H9 (cell line): ENCODE results near the gene CASP8. TPM values are rescaled to one million over a fixed set of nuclear protein-coding genes. Genes with fewer than 3 reads are reported as not detected.
"Not testable (repeated sequence)": the region's sequence is repeated elsewhere in the genome, so short reads cannot be mapped to it uniquely, and the experiment has no call there.

Experiments
- DNase-seq: peaks from one replicate; pipeline ENCODE4 v3.0.0-alpha.2; 2017
- H2AFZ ChIP-seq: one replicate; pipeline ENCODE4 v1.6.1; 2013; ENCODE audit warnings: mild to moderate bottlenecking, low read length, control low read depth, moderate library complexity
- H2AK5ac ChIP-seq: 2 replicates; pipeline ENCODE4 v1.6.1; 2013; ENCODE audit warnings: low read length, control low read depth, mixed read lengths; ENCODE audit not compliant: insufficient read length
- H2BK120ac ChIP-seq: one replicate; pipeline ENCODE4 v1.6.1; 2013; ENCODE audit warnings: low read depth, mild to moderate bottlenecking, low read length, control low read depth, inconsistent platforms; ENCODE audit not compliant: poor library complexity, severe bottlenecking
- H2BK12ac ChIP-seq: 2 replicates; pipeline ENCODE4 v1.6.1; 2013; ENCODE audit warnings: low read length, control low read depth, mixed read lengths, low read depth; ENCODE audit not compliant: insufficient read length
- H2BK15ac ChIP-seq: 2 replicates; pipeline ENCODE4 v1.6.1; 2013; ENCODE audit warnings: low read depth, low read length, control low read depth
- H2BK20ac ChIP-seq: one replicate; pipeline ENCODE4 v1.6.1; 2013; ENCODE audit warnings: low read depth, mild to moderate bottlenecking, low read length, control low read depth, inconsistent platforms; ENCODE audit not compliant: poor library complexity, severe bottlenecking
- H2BK5ac ChIP-seq: 2 replicates; pipeline ENCODE4 v1.6.1; 2013; ENCODE audit warnings: low read length, control low read depth, mixed read lengths; ENCODE audit not compliant: insufficient read length
- H3K14ac ChIP-seq: 2 replicates; pipeline ENCODE4 v1.6.1; 2013; ENCODE audit warnings: low read length, control low read depth; ENCODE audit not compliant: insufficient read depth
- H3K18ac ChIP-seq: 2 replicates; pipeline ENCODE4 v1.6.1; 2013; ENCODE audit warnings: low read depth, mild to moderate bottlenecking, mixed read lengths, low read length, control low read depth; ENCODE audit not compliant: insufficient read length
- H3K23ac ChIP-seq: 2 replicates; pipeline ENCODE4 v1.6.1; 2013; ENCODE audit warnings: low read length, control low read depth, mixed read lengths, low read depth; ENCODE audit not compliant: insufficient read length
- H3K23me2 ChIP-seq: 2 replicates; pipeline ENCODE4 v1.6.1; 2013; ENCODE audit warnings: low read depth, mild to moderate bottlenecking, mixed read lengths, low read length, control low read depth; ENCODE audit not compliant: insufficient read length, poor library complexity, severe bottlenecking
- H3K27ac ChIP-seq: 2 replicates; pipeline ENCODE4 v1.5.1; 2013; ENCODE audit warnings: low read length, control low read depth, mixed read lengths, low read depth; ENCODE audit not compliant: insufficient read length
- H3K27me3 ChIP-seq: 2 replicates; pipeline ENCODE4 v1.6.1; 2013; ENCODE audit warnings: low read length, control low read depth, inconsistent platforms; ENCODE audit not compliant: insufficient read depth
- H3K4ac ChIP-seq: 2 replicates; pipeline ENCODE4 v1.6.1; 2013; ENCODE audit warnings: low read depth, mild to moderate bottlenecking, control low read depth, inconsistent platforms, low read length, moderate library complexity
- H3K4me1 ChIP-seq: 2 replicates; pipeline ENCODE4 v1.6.1; 2013; ENCODE audit warnings: low read length, control low read depth, inconsistent platforms; ENCODE audit not compliant: insufficient read depth
- H3K4me2 ChIP-seq: 2 replicates; pipeline ENCODE4 v1.6.1; 2013; ENCODE audit warnings: low read length, control low read depth, mixed read lengths; ENCODE audit not compliant: insufficient read length, insufficient read depth
- H3K56ac ChIP-seq: 2 replicates; pipeline ENCODE4 v1.6.1; 2013; ENCODE audit warnings: low read depth, mild to moderate bottlenecking, mixed read lengths, low read length, control low read depth; ENCODE audit not compliant: insufficient read length
- H3K79me1 ChIP-seq: 2 replicates; pipeline ENCODE4 v1.6.1; 2013; ENCODE audit warnings: low read depth, mild to moderate bottlenecking, moderate library complexity, low read length, control low read depth, inconsistent platforms; ENCODE audit not compliant: insufficient read depth, poor library complexity, severe bottlenecking
- H3K79me2 ChIP-seq: 2 replicates; pipeline ENCODE4 v1.6.1; 2013; ENCODE audit warnings: low read length, control low read depth, inconsistent platforms; ENCODE audit not compliant: insufficient read depth
- H3K9ac ChIP-seq: 2 replicates; pipeline ENCODE4 v1.6.1; 2013; ENCODE audit warnings: low read length, control low read depth, mixed read lengths; ENCODE audit not compliant: insufficient read length; ENCODE audit errors: extremely low read depth
- H3K9me3 ChIP-seq: one replicate; pipeline ENCODE4 v1.6.1; 2013; ENCODE audit warnings: low read depth, low read length, inconsistent platforms; ENCODE audit not compliant: control insufficient read depth
- H3T11ph ChIP-seq: one replicate; pipeline ENCODE4 v1.6.1; 2013; ENCODE audit warnings: mild to moderate bottlenecking, low read length, control low read depth, inconsistent platforms
- H4K20me1 ChIP-seq: one replicate; pipeline ENCODE4 v1.6.1; 2013; ENCODE audit not compliant: control insufficient read depth, insufficient read length, insufficient read depth
- H4K5ac ChIP-seq: 2 replicates; pipeline ENCODE4 v1.6.1; 2013; ENCODE audit warnings: low read depth, mild to moderate bottlenecking, mixed read lengths, low read length, control low read depth; ENCODE audit not compliant: insufficient read length
- H4K8ac ChIP-seq: replicated peaks from 2 replicates; pipeline ENCODE4 v1.6.1; 2013; ENCODE audit warnings: low read length, control low read depth, mixed read lengths, low read depth; ENCODE audit not compliant: insufficient read length
- H4K91ac ChIP-seq: 2 replicates; pipeline ENCODE4 v1.6.1; 2013; ENCODE audit warnings: low read depth, mild to moderate bottlenecking, moderate library complexity, mixed read lengths, low read length, control low read depth; ENCODE audit not compliant: insufficient read length
- H3K27ac Mint-ChIP-seq, 3 experiments: 2 replicates in 2 of 3; 3 replicates in 1 of 3; pipeline ENCODE4 v1.8.0; 2020 to 2021; ENCODE audit warnings: mixed read lengths in 3 of 3, mild to moderate bottlenecking in 1 of 3, moderate library complexity in 1 of 3
- H3K27me3 Mint-ChIP-seq: 2 replicates; pipeline ENCODE4 v1.8.0; 2021; ENCODE audit warnings: low read depth, mild to moderate bottlenecking, moderate library complexity, mixed read lengths
- H3K36me3 Mint-ChIP-seq, 3 experiments: 2 replicates in 2 of 3; 3 replicates in 1 of 3; pipeline ENCODE4 v1.8.0; 2020 to 2021; ENCODE audit warnings: low read depth in 3 of 3, mixed read lengths in 3 of 3; ENCODE audit not compliant: insufficient read depth in 1 of 3
- H3K4me1 Mint-ChIP-seq, 2 experiments: 2 replicates each; pipeline ENCODE4 v1.8.0; 2020; ENCODE audit warnings: mixed read lengths in 2 of 2
- H3K4me3 Mint-ChIP-seq, 2 experiments: 2 replicates in 1 of 2; 3 replicates in 1 of 2; pipeline ENCODE4 v1.8.0; 2020 to 2021; ENCODE audit warnings: mild to moderate bottlenecking in 2 of 2, mixed read lengths in 2 of 2, moderate library complexity in 1 of 2
- H3K9me3 Mint-ChIP-seq, 2 experiments: 2 replicates in 1 of 2; 3 replicates in 1 of 2; pipeline ENCODE4 v1.8.0; 2020; ENCODE audit warnings: mild to moderate bottlenecking in 2 of 2, mixed read lengths in 2 of 2, moderate library complexity in 1 of 2
- WGBS: extraction: QIAGEN DNeasy Blood & Tissue Kit; methylation state at CpG from one replicate; pipeline ENCODE4 v1.1.7; 2013; ENCODE audit warnings: missing lambda C conversion rate, low lambda C conversion rate, mixed read lengths; ENCODE audit not compliant: insufficient read length; ENCODE audit errors: extremely low coverage; 5-methylcytosine and 5-hydroxymethylcytosine counted together
- total RNA-seq: library from RNA; stranded (reverse); gene quantifications from 2 replicates; pipeline ENCODE4 v1.2.1, GENCODE V29; 2021
- TF ChIP-seq, protein P1 (sequence below): fragments of 200-600 bp; sonication (generic); conservative IDR thresholded peaks from 3 replicates; pipeline ENCODE4 v1.8.0; 2021; ENCODE audit warnings: antibody characterized with exemption, mild to moderate bottlenecking

CASP8 gene
- total RNA-seq, 1 experiment from 2014 or later = 10.0 TPM

DNA sequence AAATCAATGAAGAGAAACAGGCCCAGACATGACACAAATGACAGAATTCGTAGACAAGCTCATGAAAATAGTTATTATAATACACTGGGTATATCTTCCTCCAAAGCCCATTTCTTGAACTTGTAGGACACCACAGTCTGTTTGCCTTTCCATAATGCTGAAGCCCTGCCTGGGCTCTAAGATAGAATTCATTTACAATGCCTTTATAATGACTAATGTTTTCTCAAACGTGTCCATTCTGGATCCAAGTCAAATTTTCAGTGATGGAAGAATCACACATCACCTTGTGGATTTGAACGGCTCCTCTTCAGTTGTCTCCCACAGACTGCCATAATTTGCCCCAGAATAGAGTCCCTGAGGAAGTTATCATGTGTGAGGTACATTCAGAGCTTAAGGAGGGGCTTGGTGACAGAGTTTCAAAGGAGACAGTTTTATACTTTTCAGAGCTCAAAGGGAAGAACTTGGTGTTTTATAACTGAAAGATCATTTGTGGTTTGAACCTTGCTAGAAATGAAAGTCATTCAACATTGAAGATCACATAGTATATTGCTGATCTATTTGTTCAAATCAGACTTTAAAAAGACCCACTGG is 38.2 kb downstream of the CASP8 start:
- H3K18ac ChIP-seq = no peak overlapping the region
- H2BK5ac ChIP-seq = no peak overlapping the region
- H3K4me1 ChIP-seq = no peaks in the 10 kb centered on the region
- no peak overlapping the region for H4K8ac ChIP-seq
- H3K14ac ChIP-seq = no peak overlapping the region
- H3K27me3 Mint-ChIP-seq = no peaks in the 10 kb centered on the region; the same call in 1 of the 2 replicates
- no peak overlapping the region for H3K23ac ChIP-seq
- no peak for DNase-seq
- H3K9me3 Mint-ChIP-seq = peaks cover 16 to 21% of the 10 kb centered on the region in 2 experiments
- H3K79me2 ChIP-seq = no peaks in the 10 kb centered on the region
- no peak overlapping the region for H2BK15ac ChIP-seq
- no peak overlapping the region for H3K4me2 ChIP-seq
- H3K27ac ChIP-seq = no peak overlapping the region
- H3K9ac ChIP-seq = no peak overlapping the region
- no peak overlapping the region for H3K4ac ChIP-seq
- no peaks in the 10 kb centered on the region for H4K20me1 ChIP-seq
- H3K9me3 ChIP-seq = no peaks in the 10 kb centered on the region
- no peak overlapping the region for H2AFZ ChIP-seq
- no peak overlapping the region for H2AK5ac ChIP-seq
- no peaks in the 10 kb centered on the region for H3K23me2 ChIP-seq
- H3K79me1 ChIP-seq = no peaks in the 10 kb centered on the region
- H3K36me3 Mint-ChIP-seq = peaks cover 3 to 13% (median 7%) of the 10 kb centered on the region in 3 experiments; a peak in 6 of 7 replicates
- no peak overlapping the region for H3T11ph ChIP-seq
- no peak overlapping the region for H2BK12ac ChIP-seq
- H3K4me1 Mint-ChIP-seq = no peaks in the 10 kb centered on the region
- no peak overlapping the region for H2BK20ac ChIP-seq
- WGBS = no CpG with 5 or more reads among the region's 3 CpGs
- H3K4me3 Mint-ChIP-seq = no peak overlapping the region
- no peak overlapping the region for H4K5ac ChIP-seq
- H3K27ac Mint-ChIP-seq = no peak overlapping the region
- no peaks in the 10 kb centered on the region for H3K27me3 ChIP-seq
- H3K56ac ChIP-seq = no peak overlapping the region
- no peak overlapping the region for H4K91ac ChIP-seq
- H2BK120ac ChIP-seq = no peak overlapping the region
- TF ChIP-seq, protein P1, sequence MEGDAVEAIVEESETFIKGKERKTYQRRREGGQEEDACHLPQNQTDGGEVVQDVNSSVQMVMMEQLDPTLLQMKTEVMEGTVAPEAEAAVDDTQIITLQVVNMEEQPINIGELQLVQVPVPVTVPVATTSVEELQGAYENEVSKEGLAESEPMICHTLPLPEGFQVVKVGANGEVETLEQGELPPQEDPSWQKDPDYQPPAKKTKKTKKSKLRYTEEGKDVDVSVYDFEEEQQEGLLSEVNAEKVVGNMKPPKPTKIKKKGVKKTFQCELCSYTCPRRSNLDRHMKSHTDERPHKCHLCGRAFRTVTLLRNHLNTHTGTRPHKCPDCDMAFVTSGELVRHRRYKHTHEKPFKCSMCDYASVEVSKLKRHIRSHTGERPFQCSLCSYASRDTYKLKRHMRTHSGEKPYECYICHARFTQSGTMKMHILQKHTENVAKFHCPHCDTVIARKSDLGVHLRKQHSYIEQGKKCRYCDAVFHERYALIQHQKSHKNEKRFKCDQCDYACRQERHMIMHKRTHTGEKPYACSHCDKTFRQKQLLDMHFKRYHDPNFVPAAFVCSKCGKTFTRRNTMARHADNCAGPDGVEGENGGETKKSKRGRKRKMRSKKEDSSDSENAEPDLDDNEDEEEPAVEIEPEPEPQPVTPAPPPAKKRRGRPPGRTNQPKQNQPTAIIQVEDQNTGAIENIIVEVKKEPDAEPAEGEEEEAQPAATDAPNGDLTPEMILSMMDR = no peak

DNA sequence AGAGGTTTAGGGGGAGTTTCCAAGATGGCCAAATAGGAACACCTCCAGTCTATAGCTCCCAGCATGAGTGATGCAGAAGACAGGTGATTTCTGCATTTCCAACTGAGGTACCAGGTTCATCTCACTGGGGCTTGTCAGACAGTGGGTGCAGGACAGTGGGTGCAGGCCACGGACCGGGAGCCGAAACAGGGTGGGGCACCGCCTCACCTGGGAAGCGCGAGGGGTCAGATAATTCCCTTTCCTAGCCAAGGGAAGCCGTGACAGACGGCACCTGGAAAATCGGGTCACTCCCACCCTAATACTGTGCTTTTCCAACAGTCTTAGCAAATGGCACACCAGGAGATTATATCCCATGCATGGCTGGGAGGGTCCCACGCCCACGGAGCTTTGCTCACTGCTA is 39.6 kb downstream of the CASP8 start:
- H3K4me1 ChIP-seq = not testable (repeated sequence)
- no CpG with 5 or more reads among the region's 11 CpGs for WGBS

More for the DNA sequence above, 39.6 kb downstream of the CASP8 start:
- not testable (repeated sequence) for H3K23ac ChIP-seq, H2BK15ac ChIP-seq, H3K27me3 Mint-ChIP-seq, H4K5ac ChIP-seq, H3K27ac ChIP-seq, H2AK5ac ChIP-seq, H3K27me3 ChIP-seq, H4K91ac ChIP-seq, H3K14ac ChIP-seq, DNase-seq, H3K9ac ChIP-seq, H3K79me2 ChIP-seq, H3K4me1 Mint-ChIP-seq, H3K23me2 ChIP-seq, H3K4me2 ChIP-seq, H3K18ac ChIP-seq, H3K79me1 ChIP-seq, H2BK20ac ChIP-seq, H3K4me3 Mint-ChIP-seq, H2AFZ ChIP-seq, H3K4ac ChIP-seq, H3T11ph ChIP-seq, H4K8ac ChIP-seq, H3K9me3 ChIP-seq, H4K20me1 ChIP-seq, H2BK120ac ChIP-seq, H2BK5ac ChIP-seq, H3K27ac Mint-ChIP-seq, H2BK12ac ChIP-seq, H3K56ac ChIP-seq
- Mint-ChIP-seq H3K36me3 (peaks cover 3 to 13% (median 7%) of the 10 kb centered on the region in 3 experiments; a peak in 6 of 7 replicates), H3K9me3 (peaks cover 17 to 21% of the 10 kb centered on the region in 2 experiments)
